ENCODE measurements around the gene XPC. TPM values are rescaled to one million over a fixed set of nuclear protein-coding genes. Genes with fewer than 3 reads are reported as not detected.

Gene XPC
- total RNA-seq, 1 experiment from 2014 or later: 15.1 TPM

DNA sequence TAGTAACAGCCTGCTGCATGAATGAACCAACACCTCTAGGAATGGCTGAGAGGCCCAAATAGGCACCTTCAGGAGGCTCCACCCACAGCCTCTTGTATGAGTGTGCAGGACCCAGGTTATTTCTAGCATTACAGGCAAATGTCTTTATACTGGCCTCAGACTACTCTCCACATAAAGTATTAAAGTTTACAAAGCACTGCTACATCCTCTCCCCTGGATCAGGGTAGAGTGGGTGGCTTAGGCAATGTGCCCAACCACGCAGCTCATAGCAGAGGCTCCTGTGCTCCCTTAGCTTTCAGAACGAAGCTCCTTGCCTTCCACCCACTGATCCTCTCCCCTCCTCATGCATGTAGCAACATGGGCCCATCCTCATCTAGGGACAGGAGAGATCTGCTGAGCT is 37.3 kb downstream of the XPC start:
- no peak overlapping the region for H3K4me3 ChIP-seq (ENCODE audit: low read depth in 2 of 2, low read length in 2 of 2)
- in situ Hi-C loops (cut with HindIII; ENCODE audit: low pct_unique_long_range_greater_than_20kb, low sequenced_read_pairs): no loop called here
- H3K4me1 ChIP-seq (ENCODE audit: control insufficient read depth, insufficient read depth, low read length): peaks cover 27% of the 10 kb centered on the region
- ChIA-PET POLR2A (no interaction called here), CTCF (no interaction called here)
- no peak for TF ChIP-seq SIN3A (IDR thresholded peaks at IDR 0.05; ENCODE audit: borderline replicate concordance, insufficient read depth, low read depth, low read length)
- TF ChIP-seq, protein P1, sequence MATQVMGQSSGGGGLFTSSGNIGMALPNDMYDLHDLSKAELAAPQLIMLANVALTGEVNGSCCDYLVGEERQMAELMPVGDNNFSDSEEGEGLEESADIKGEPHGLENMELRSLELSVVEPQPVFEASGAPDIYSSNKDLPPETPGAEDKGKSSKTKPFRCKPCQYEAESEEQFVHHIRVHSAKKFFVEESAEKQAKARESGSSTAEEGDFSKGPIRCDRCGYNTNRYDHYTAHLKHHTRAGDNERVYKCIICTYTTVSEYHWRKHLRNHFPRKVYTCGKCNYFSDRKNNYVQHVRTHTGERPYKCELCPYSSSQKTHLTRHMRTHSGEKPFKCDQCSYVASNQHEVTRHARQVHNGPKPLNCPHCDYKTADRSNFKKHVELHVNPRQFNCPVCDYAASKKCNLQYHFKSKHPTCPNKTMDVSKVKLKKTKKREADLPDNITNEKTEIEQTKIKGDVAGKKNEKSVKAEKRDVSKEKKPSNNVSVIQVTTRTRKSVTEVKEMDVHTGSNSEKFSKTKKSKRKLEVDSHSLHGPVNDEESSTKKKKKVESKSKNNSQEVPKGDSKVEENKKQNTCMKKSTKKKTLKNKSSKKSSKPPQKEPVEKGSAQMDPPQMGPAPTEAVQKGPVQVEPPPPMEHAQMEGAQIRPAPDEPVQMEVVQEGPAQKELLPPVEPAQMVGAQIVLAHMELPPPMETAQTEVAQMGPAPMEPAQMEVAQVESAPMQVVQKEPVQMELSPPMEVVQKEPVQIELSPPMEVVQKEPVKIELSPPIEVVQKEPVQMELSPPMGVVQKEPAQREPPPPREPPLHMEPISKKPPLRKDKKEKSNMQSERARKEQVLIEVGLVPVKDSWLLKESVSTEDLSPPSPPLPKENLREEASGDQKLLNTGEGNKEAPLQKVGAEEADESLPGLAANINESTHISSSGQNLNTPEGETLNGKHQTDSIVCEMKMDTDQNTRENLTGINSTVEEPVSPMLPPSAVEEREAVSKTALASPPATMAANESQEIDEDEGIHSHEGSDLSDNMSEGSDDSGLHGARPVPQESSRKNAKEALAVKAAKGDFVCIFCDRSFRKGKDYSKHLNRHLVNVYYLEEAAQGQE (IDR thresholded peaks at IDR 0.05; ENCODE audit: insufficient read depth in 1 of 2, low read depth in 2 of 2, low read length in 1 of 2): no peak
- no peak for TF ChIP-seq TCF7L2 (IDR thresholded peaks at IDR 0.05; ENCODE audit: low read depth, low read length)
- TF ChIP-seq, protein P2, sequence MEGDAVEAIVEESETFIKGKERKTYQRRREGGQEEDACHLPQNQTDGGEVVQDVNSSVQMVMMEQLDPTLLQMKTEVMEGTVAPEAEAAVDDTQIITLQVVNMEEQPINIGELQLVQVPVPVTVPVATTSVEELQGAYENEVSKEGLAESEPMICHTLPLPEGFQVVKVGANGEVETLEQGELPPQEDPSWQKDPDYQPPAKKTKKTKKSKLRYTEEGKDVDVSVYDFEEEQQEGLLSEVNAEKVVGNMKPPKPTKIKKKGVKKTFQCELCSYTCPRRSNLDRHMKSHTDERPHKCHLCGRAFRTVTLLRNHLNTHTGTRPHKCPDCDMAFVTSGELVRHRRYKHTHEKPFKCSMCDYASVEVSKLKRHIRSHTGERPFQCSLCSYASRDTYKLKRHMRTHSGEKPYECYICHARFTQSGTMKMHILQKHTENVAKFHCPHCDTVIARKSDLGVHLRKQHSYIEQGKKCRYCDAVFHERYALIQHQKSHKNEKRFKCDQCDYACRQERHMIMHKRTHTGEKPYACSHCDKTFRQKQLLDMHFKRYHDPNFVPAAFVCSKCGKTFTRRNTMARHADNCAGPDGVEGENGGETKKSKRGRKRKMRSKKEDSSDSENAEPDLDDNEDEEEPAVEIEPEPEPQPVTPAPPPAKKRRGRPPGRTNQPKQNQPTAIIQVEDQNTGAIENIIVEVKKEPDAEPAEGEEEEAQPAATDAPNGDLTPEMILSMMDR (IDR thresholded peaks at IDR 0.05): no peak
- TF ChIP-seq POLR2AphosphoS5 (IDR thresholded peaks at IDR 0.05; ENCODE audit: low read depth, low read length): no peak
- H3K9me3 ChIP-seq (ENCODE audit: control insufficient read depth, insufficient read depth, low read depth, low read length): no peaks in the 10 kb centered on the region
- BruUV-seq (replicated peaks): no TSS peak
- H3K27ac ChIP-seq (ENCODE audit: low read length): no peak overlapping the region
- H3K27me3 ChIP-seq (ENCODE audit: control insufficient read depth, insufficient read depth, low read length): no peaks in the 10 kb centered on the region
- intact Hi-C loops (cut with micrococcal nuclease; ENCODE audit: unreplicated experiment): no loop called here
- H3K36me3 ChIP-seq (ENCODE audit: control insufficient read depth, insufficient read depth, low read length): no peaks in the 10 kb centered on the region; the same call in 1 of the 2 replicates
- DNase-seq (ENCODE audit: low read depth, low spot score): no peak
- no peak for ATAC-seq

DNA sequence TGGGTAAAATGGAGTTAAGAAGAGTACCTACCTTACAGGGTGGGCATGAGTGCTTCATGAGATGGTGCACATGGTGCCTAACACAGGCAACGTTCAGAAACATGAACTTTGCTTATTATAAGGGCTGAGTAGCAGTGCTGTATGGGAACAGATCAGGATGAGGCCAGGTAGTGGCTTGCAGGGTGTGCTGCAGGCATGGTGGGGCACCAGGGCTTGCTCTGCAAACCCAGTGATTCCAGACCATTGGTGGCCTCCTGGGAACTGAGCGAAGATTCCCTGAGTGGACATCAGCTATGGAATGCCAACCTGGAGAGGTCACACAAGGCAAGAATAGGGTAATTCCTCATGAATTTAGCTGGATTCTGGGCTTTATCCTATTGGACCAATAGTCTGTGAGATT is 37.7 kb downstream of the XPC start:
- in situ Hi-C loops (cut with HindIII; ENCODE audit: low pct_unique_long_range_greater_than_20kb, low sequenced_read_pairs) (no loop called here), intact Hi-C loops (cut with micrococcal nuclease; ENCODE audit: unreplicated experiment) (no loop called here)
- no peaks in the 10 kb centered on the region; the same call in 1 of the 2 replicates for H3K36me3 ChIP-seq (ENCODE audit: control insufficient read depth, insufficient read depth, low read length)
- no peak overlapping the region for H3K4me3 ChIP-seq (ENCODE audit: low read depth in 2 of 2, low read length in 2 of 2)
- no peaks in the 10 kb centered on the region for H3K9me3 ChIP-seq (ENCODE audit: control insufficient read depth, insufficient read depth, low read depth, low read length)
- TF ChIP-seq, protein P1 (IDR thresholded peaks at IDR 0.05; ENCODE audit: insufficient read depth in 1 of 2, low read depth in 2 of 2, low read length in 1 of 2): no peak
- TF ChIP-seq TCF7L2 (IDR thresholded peaks at IDR 0.05; ENCODE audit: low read depth, low read length) (no peak), SIN3A (IDR thresholded peaks at IDR 0.05; ENCODE audit: borderline replicate concordance, insufficient read depth, low read depth, low read length) (no peak), POLR2AphosphoS5 (IDR thresholded peaks at IDR 0.05; ENCODE audit: low read depth, low read length) (no peak)
- TF ChIP-seq, protein P2 (IDR thresholded peaks at IDR 0.05): no peak
- DNase-seq (ENCODE audit: low read depth, low spot score) (no peak), ATAC-seq (no peak)
- POLR2A ChIA-PET: no interaction called here
- BruUV-seq (replicated peaks): no TSS peak
- CTCF ChIA-PET: no interaction called here
- no peaks in the 10 kb centered on the region for H3K27me3 ChIP-seq (ENCODE audit: control insufficient read depth, insufficient read depth, low read length)
- H3K4me1 ChIP-seq (ENCODE audit: control insufficient read depth, insufficient read depth, low read length): peaks cover 27% of the 10 kb centered on the region
- no peak overlapping the region for H3K27ac ChIP-seq (ENCODE audit: low read length)
